K562 (cell line): ENCODE measurements around the gene MMUT.

Source experiments
- LCOR ChIP-seq: sonication (generic); formaldehyde crosslinking; IDR thresholded peaks from 2 replicates; pipeline ENCODE4 v1.8.0; 2022; ENCODE audit warnings: mild to moderate bottlenecking, missing genetic modification reagents
- SMAD1 ChIP-seq: fragments of 150-350 bp; IDR thresholded peaks from 2 replicates; pipeline ENCODE4 v1.6.1; 2014; ENCODE audit warnings: low read length, low read depth; ENCODE audit not compliant: partially characterized antibody
- ZBTB33 ChIP-seq: sonication (generic); formaldehyde crosslinking; IDR thresholded peaks from 2 replicates; pipeline ENCODE4 v1.8.1; 2023; ENCODE audit warnings: mild to moderate bottlenecking, missing genetic modification reagents
- ZKSCAN8 ChIP-seq: fragments of 200-800 bp; sonication (Bioruptor generic); IDR thresholded peaks from 2 replicates; pipeline ENCODE4 v1.6.1; 2016; ENCODE audit warnings: missing genetic modification characterization, missing compliant biosample characterization

GRCh38 chr6:49406250-49406970 lies 56.6 kb downstream of the MMUT start:
- TF ChIP-seq LCOR (CRISPR knock-in tag): no peak
- TF ChIP-seq ZKSCAN8 (CRISPR knock-in tag): no peak
- no peak for TF ChIP-seq ZBTB33 (CRISPR knock-in tag)
- no peak for TF ChIP-seq SMAD1
